GM12878 (cell line): Measurements from ENCODE around the gene HMGB2. TPM values are rescaled to one million over a fixed set of nuclear protein-coding genes. Genes with fewer than 3 reads are reported as not detected.

Experiments
- ATAC-seq: fragments of 200-7000 bp; cut with Tn5 transposase; 3 replicates; pipeline ENCODE4 v1.9.1; 2020; ENCODE audit warnings: mild to moderate bottlenecking, moderate library complexity
- BruUV-seq: library from RNA; stranded (reverse); fragments of 400-500 nt; replicated peaks from 2 replicates; lab custom pipeline; 2021; lab: Mats Ljungman, UMichigan
- CTCF ChIA-PET: fragments of 300-600 bp; sonication (Branson Sonifier 250); formaldehyde crosslinking; extraction: SDS; loops from one replicate; lab custom pipeline; 2021; ENCODE audit warnings: inconsistent platforms; lab: Yijun Ruan, JAX
- POLR2A ChIA-PET: fragments of 350-600 bp; formaldehyde crosslinking; extraction: SDS; loops from one replicate; lab custom pipeline; 2021; ENCODE audit warnings: inconsistent platforms; lab: Charles Lee
- RAD21 ChIA-PET: fragments of 300-600 bp; sonication (Branson Sonifier 250); formaldehyde crosslinking; loops from one replicate; lab custom pipeline; 2023; ENCODE audit warnings: antibody characterized with exemption; ENCODE audit not compliant: unreplicated experiment; lab: Charles Lee
- SMC1A ChIA-PET: fragments of 300-600 bp; sonication (Branson Sonifier 250); formaldehyde crosslinking; loops from one replicate; lab custom pipeline; 2023; ENCODE audit not compliant: unreplicated experiment, uncharacterized antibody; lab: Charles Lee
- DNase-seq: peaks from one replicate; pipeline ENCODE4 v3.0.0-alpha.2; 2011; ENCODE audit warnings: low read depth, low spot score
- FAIRE-seq: peaks from 3 replicates; lab custom pipeline; 2011; peaks lifted over from hg19 to GRCh38; lab: Jason Lieb, UNC
- H2AFZ ChIP-seq: 2 replicates; pipeline ENCODE4 v1.6.0; 2011; ENCODE audit warnings: low read depth, low read length, control low read depth; ENCODE audit not compliant: control insufficient read depth
- H3K27ac ChIP-seq: 2 replicates; pipeline ENCODE4 v1.5.1; 2011; ENCODE audit warnings: control low read depth; ENCODE audit not compliant: control insufficient read depth, insufficient read depth
- H3K27me3 ChIP-seq, 2 experiments: replicated peaks in 1 of 2; 2 replicates each; pipeline versions ENCODE4 v1.6.0 to v1.6.1; 2011; ENCODE audit warnings: low read length in 1 of 2; ENCODE audit not compliant: control insufficient read depth in 2 of 2, insufficient read depth in 2 of 2
- H3K36me3 ChIP-seq, 2 experiments: 2 replicates each; pipeline ENCODE4 v1.5.1; 2011; ENCODE audit warnings: low read length in 1 of 2; ENCODE audit not compliant: control insufficient read depth in 2 of 2, insufficient read depth in 2 of 2
- H3K4me1 ChIP-seq: 2 replicates; pipeline ENCODE4 v1.6.1; 2011; ENCODE audit warnings: mild to moderate bottlenecking, low read length, moderate library complexity, mixed read lengths; ENCODE audit not compliant: control insufficient read depth, insufficient read depth
- H3K4me2 ChIP-seq: 2 replicates; pipeline ENCODE4 v1.6.0; 2011; ENCODE audit warnings: control low read depth; ENCODE audit not compliant: control insufficient read depth, insufficient read depth
- H3K4me3 ChIP-seq: fragments of 200-600 bp; sonication (generic); 2 replicates; pipeline ENCODE4 v1.5.1; 2016
- H3K79me2 ChIP-seq: 2 replicates; pipeline ENCODE4 v1.6.0; 2011; ENCODE audit warnings: low read length; ENCODE audit not compliant: control insufficient read depth, insufficient read depth
- H3K9ac ChIP-seq: 2 replicates; pipeline ENCODE4 v1.8.0; 2011; ENCODE audit warnings: low read length, control low read depth, mixed read lengths; ENCODE audit not compliant: control insufficient read depth, insufficient read depth
- H3K9me3 ChIP-seq: replicated peaks from 3 replicates; pipeline ENCODE4 v1.5.1; 2011; ENCODE audit warnings: mild to moderate bottlenecking, low read length; ENCODE audit not compliant: control insufficient read depth, insufficient read depth
- H4K20me1 ChIP-seq: 2 replicates; pipeline ENCODE4 v1.6.0; 2011; ENCODE audit not compliant: control insufficient read depth, insufficient read depth
- ATF3 ChIP-seq: IDR thresholded peaks from 2 replicates; pipeline ENCODE4 v1.6.1; 2011; ENCODE audit warnings: low read depth, mild to moderate bottlenecking, low read length, moderate library complexity, borderline replicate concordance; ENCODE audit errors: extremely low read depth
- CREB1 ChIP-seq: IDR thresholded peaks from 2 replicates; pipeline ENCODE4 v1.6.1; 2012; ENCODE audit warnings: low read depth, mild to moderate bottlenecking, inconsistent platforms
- NR2C2 ChIP-seq: IDR thresholded peaks from 2 replicates; pipeline ENCODE4 v1.6.1; 2011; ENCODE audit warnings: borderline replicate concordance, low read depth; ENCODE audit not compliant: control insufficient read depth, insufficient read length
- RAD21 ChIP-seq: IDR thresholded peaks from 2 replicates; pipeline ENCODE4 v1.6.1; 2011; ENCODE audit warnings: mild to moderate bottlenecking, low read depth, low read length, moderate library complexity; ENCODE audit not compliant: insufficient read depth
- SMC3 ChIP-seq: IDR thresholded peaks from 2 replicates; pipeline ENCODE4 v1.6.1; 2011; ENCODE audit warnings: low read length, improper control_type of control experiment, borderline replicate concordance
- YY1 ChIP-seq: IDR thresholded peaks from 2 replicates; pipeline ENCODE4 v1.6.1; 2011; ENCODE audit warnings: low read depth, mild to moderate bottlenecking, low read length
- WGBS: methylation state at CpG from one replicate; pipeline ENCODE4 v1.1.6; 2016; ENCODE audit warnings: low lambda C conversion rate; ENCODE audit not compliant: insufficient replicate concordance, insufficient coverage; ENCODE audit errors: missing lambda C conversion rate; 5-methylcytosine and 5-hydroxymethylcytosine counted together
- in situ Hi-C: fragments of 300-500 bp; cut with MboI; formaldehyde crosslinking; loops from 9 replicates; pipeline ENCODE4 v1.14.3; 2018; ENCODE audit warnings: mixed read lengths
- intact Hi-C: fragments of 100-400 bp; cut with micrococcal nuclease; formaldehyde crosslinking; loops from one replicate; pipeline ENCODE4 v1.14.2; 2022; ENCODE audit not compliant: unreplicated experiment
- polyA plus RNA-seq, 11 experiments: library from polyadenylated mRNA; depleted of rRNA in 4 of 11; unstranded in 6 of 11; stranded (reverse) in 5 of 11; fragments of >200 nt; fragmentation: Nextera tagmentation in 4 of 11; fragmentation: Illumina TruSeq in 1 of 11; extraction: Ambion mirVana in 4 of 11; extraction: Trizol in 1 of 11; gene quantifications; 1 replicate in 1 of 11; 2 replicates in 10 of 11; pipeline versions ENCODE4 v1.2.1 to v1.2.3, GENCODE V29; 2011 to 2016; ENCODE audit warnings: inconsistent platforms in 2 of 11, missing spikeins in 2 of 11, low read depth in 1 of 11
- total RNA-seq, 4 experiments: library from RNA; depleted of rRNA in 3 of 4; stranded (reverse); fragments of >200 nt in 3 of 4; fragmentation: Illumina TruSeq in 1 of 4; extraction: Trizol in 1 of 4; gene quantifications; 2 replicates each; pipeline versions ENCODE4 v1.2.1 to v1.2.3, GENCODE V29; 2013 to 2021
- TF ChIP-seq, protein P1 (sequence below), 3 experiments: IDR thresholded peaks in 2 of 3; conservative IDR thresholded peaks in 1 of 3; 2 replicates each; pipeline ENCODE4 v1.5.1; 2011; ENCODE audit warnings: low read depth in 3 of 3, low read length in 3 of 3, mild to moderate bottlenecking in 3 of 3, control low read depth in 2 of 3, moderate library complexity in 2 of 3, inconsistent platforms in 1 of 3, mixed read lengths in 1 of 3; ENCODE audit not compliant: control insufficient read depth in 2 of 3, insufficient read depth in 1 of 3; ENCODE audit errors: extremely low read depth in 1 of 3

The HMGB2 gene
- total and polyA plus RNA-seq, 10 of the 15 experiments (the other 5 are each of a cell fraction or from before 2014, with no cell fraction given) = 260 to 961 (median 668) TPM

GRCh38 chr4:173288296-173288695 lies 45.9 kb downstream of the HMGB2 start:
- Histone ChIP-seq H3K79me2 (no peaks in the 10 kb centered on the region; the same call in none of the 2 replicates), H3K9me3 (peaks cover 9% of the 10 kb centered on the region; the same call in 2 of the 3 replicates), H3K27me3 (no peaks in the 10 kb centered on the region), H3K4me3 (no peak overlapping the region), H3K9ac (no peak overlapping the region), H3K4me2 (peak overlapping the region; percentile 64; the same call in 1 of the 2 replicates), H4K20me1 (no peaks in the 10 kb centered on the region), H2AFZ (no peak overlapping the region), H3K27ac (no peak overlapping the region)
- peak; percentile 24 for DNase-seq
- peak; percentile 88 for ATAC-seq
- in situ Hi-C loops = no loop called here
- intact Hi-C loops = loop anchor here (1.0 kb wide), 1 partner anchor 129 kb away; no protein-coding TSS in a partner anchor
- CTCF ChIA-PET = interaction anchor here (0.7 to 9.3 kb wide), 14 partner anchors 8 to 275 kb away, joined by 3 to 146 read pairs (median 4); no protein-coding TSS in a partner anchor
- SMC1A ChIA-PET = interaction anchor here (0.6 to 2.1 kb wide), 4 partner anchors 12 to 35 kb away, joined by 3 to 9 read pairs (median 6); no protein-coding TSS in a partner anchor
- FAIRE-seq = peak; percentile 57
- POLR2A ChIA-PET = no interaction called here
- WGBS = 32% methylated on average over 4 of the region's 4 CpGs
- BruUV-seq = no TSS peak
- RAD21 ChIA-PET = interaction anchor here (0.6 to 1.2 kb wide), 3 partner anchors 26 to 264 kb away, joined by 3 to 4 read pairs (median 3); no protein-coding TSS in a partner anchor
- TF ChIP-seq NR2C2 = no peak
- peak; percentile 63 for TF ChIP-seq RAD21
- TF ChIP-seq SMC3 = peak; percentile 36; the same call in 1 of the 2 replicates
- peak; percentile 34; the same call in 1 of the 2 replicates for TF ChIP-seq YY1
- no peak for TF ChIP-seq CREB1
- TF ChIP-seq, protein P1, sequence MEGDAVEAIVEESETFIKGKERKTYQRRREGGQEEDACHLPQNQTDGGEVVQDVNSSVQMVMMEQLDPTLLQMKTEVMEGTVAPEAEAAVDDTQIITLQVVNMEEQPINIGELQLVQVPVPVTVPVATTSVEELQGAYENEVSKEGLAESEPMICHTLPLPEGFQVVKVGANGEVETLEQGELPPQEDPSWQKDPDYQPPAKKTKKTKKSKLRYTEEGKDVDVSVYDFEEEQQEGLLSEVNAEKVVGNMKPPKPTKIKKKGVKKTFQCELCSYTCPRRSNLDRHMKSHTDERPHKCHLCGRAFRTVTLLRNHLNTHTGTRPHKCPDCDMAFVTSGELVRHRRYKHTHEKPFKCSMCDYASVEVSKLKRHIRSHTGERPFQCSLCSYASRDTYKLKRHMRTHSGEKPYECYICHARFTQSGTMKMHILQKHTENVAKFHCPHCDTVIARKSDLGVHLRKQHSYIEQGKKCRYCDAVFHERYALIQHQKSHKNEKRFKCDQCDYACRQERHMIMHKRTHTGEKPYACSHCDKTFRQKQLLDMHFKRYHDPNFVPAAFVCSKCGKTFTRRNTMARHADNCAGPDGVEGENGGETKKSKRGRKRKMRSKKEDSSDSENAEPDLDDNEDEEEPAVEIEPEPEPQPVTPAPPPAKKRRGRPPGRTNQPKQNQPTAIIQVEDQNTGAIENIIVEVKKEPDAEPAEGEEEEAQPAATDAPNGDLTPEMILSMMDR (IDR thresholded peaks at IDR 0.05 in 2 of 3, conservative IDR thresholded peaks at IDR 0.05 in 1 of 3; ENCODE audit: control insufficient read depth in 2 of 3, extremely low read depth in 1 of 3, insufficient read depth in 1 of 3, low read depth in 3 of 3, low read length in 3 of 3) = peak; percentile 60 to 67 (median 65)
- no peak for TF ChIP-seq ATF3
- TF ChIP-seq, all 136 proteins: peak for 4
- peaks cover 5% of the 10 kb centered on the region; the same call in 1 of the 2 replicates for H3K4me1 ChIP-seq
- no peaks in the 10 kb centered on the region; a peak in 1 of 4 replicates for H3K36me3 ChIP-seq
